Astrocyte (in vitro differentiated cells and primary cell): ENCODE measurements around the gene PRR7. TPM values are rescaled to one million over a fixed set of nuclear protein-coding genes. Genes with fewer than 3 reads are reported as not detected.
A peak's percentile ranks its signal among the peaks of the same experiment; 100 is the strongest.

Source experiments
- DNase-seq: peaks from one replicate; pipeline ENCODE4 v3.0.0-alpha.2; 2010; ENCODE audit warnings: low read depth
- FAIRE-seq: peaks from 2 replicates; lab custom pipeline; 2011; peaks lifted over from hg19 to GRCh38; lab: Jason Lieb, UNC
- H2AFZ ChIP-seq: 2 replicates; pipeline ENCODE4 v1.6.0; 2012; ENCODE audit warnings: low read depth, low read length, inconsistent platforms
- H3K27ac ChIP-seq: 2 replicates; pipeline ENCODE4 v1.5.1; 2011; ENCODE audit warnings: low read depth, low read length, inconsistent platforms
- H3K27me3 ChIP-seq: 2 replicates; pipeline ENCODE4 v1.6.0; 2011; ENCODE audit warnings: low read length, inconsistent platforms; ENCODE audit not compliant: insufficient read depth
- H3K36me3 ChIP-seq: 2 replicates; pipeline ENCODE4 v1.5.1; 2011; ENCODE audit warnings: low read length, inconsistent platforms; ENCODE audit not compliant: insufficient read depth
- H3K4me1 ChIP-seq: 2 replicates; pipeline ENCODE4 v1.5.1; 2011; ENCODE audit warnings: low read length, inconsistent platforms; ENCODE audit not compliant: insufficient read depth
- H3K4me2 ChIP-seq: 2 replicates; pipeline ENCODE4 v1.6.0; 2012; ENCODE audit warnings: low read length, inconsistent platforms
- H3K4me3 ChIP-seq: 2 replicates; pipeline ENCODE4 v1.5.1; 2011; ENCODE audit warnings: low read depth, mild to moderate bottlenecking, low read length, inconsistent platforms; ENCODE audit not compliant: insufficient read depth
- H3K79me2 ChIP-seq: 2 replicates; pipeline ENCODE4 v1.6.0; 2012; ENCODE audit warnings: mild to moderate bottlenecking, low read length, inconsistent platforms; ENCODE audit not compliant: insufficient read depth
- H3K9ac ChIP-seq: 2 replicates; pipeline ENCODE4 v1.6.0; 2012; ENCODE audit warnings: mild to moderate bottlenecking, low read length, inconsistent platforms
- H3K9me3 ChIP-seq: 2 replicates; pipeline ENCODE4 v1.5.1; 2012; ENCODE audit warnings: low read depth, mild to moderate bottlenecking, low read length, inconsistent platforms; ENCODE audit not compliant: insufficient read depth
- H4K20me1 ChIP-seq: 2 replicates; pipeline ENCODE4 v1.6.0; 2012; ENCODE audit warnings: low read length, inconsistent platforms; ENCODE audit not compliant: insufficient read depth
- H3K27ac Mint-ChIP-seq: one replicate; pipeline ENCODE4 v1.8.0; 2021; ENCODE audit warnings: mild to moderate bottlenecking, mixed read lengths; ENCODE audit not compliant: unreplicated experiment
- H3K27me3 Mint-ChIP-seq: one replicate; pipeline ENCODE4 v1.8.0; 2021; ENCODE audit warnings: low read depth, mixed read lengths; ENCODE audit not compliant: unreplicated experiment
- H3K36me3 Mint-ChIP-seq: one replicate; pipeline ENCODE4 v1.8.0; 2021; ENCODE audit warnings: low read depth, mixed read lengths; ENCODE audit not compliant: unreplicated experiment
- H3K4me1 Mint-ChIP-seq: one replicate; pipeline ENCODE4 v1.8.0; 2021; ENCODE audit warnings: low read depth, mixed read lengths; ENCODE audit not compliant: unreplicated experiment
- H3K4me3 Mint-ChIP-seq: one replicate; pipeline ENCODE4 v1.8.0; 2021; ENCODE audit warnings: mild to moderate bottlenecking, moderate library complexity, mixed read lengths; ENCODE audit not compliant: unreplicated experiment
- H3K9me3 Mint-ChIP-seq: one replicate; pipeline ENCODE4 v1.8.0; 2021; ENCODE audit warnings: mild to moderate bottlenecking, mixed read lengths; ENCODE audit not compliant: unreplicated experiment
- EZH2 ChIP-seq: IDR thresholded peaks from 2 replicates; pipeline ENCODE4 v1.6.1; 2012; ENCODE audit warnings: mild to moderate bottlenecking, low read length, inconsistent platforms; ENCODE audit not compliant: insufficient read depth
- total RNA-seq: library from RNA; stranded (reverse); gene quantifications from 2 replicates; pipeline ENCODE4 v1.2.1, GENCODE V29; 2021
- TF ChIP-seq, protein P1 (sequence below): IDR thresholded peaks from 2 replicates; pipeline ENCODE4 v1.5.1; 2011; ENCODE audit warnings: low read depth, mild to moderate bottlenecking, inconsistent platforms, low read length, moderate library complexity; ENCODE audit not compliant: insufficient read depth

Gene PRR7
- total RNA-seq, 1 donor from 2014 or later = 9.9 TPM

DNA sequence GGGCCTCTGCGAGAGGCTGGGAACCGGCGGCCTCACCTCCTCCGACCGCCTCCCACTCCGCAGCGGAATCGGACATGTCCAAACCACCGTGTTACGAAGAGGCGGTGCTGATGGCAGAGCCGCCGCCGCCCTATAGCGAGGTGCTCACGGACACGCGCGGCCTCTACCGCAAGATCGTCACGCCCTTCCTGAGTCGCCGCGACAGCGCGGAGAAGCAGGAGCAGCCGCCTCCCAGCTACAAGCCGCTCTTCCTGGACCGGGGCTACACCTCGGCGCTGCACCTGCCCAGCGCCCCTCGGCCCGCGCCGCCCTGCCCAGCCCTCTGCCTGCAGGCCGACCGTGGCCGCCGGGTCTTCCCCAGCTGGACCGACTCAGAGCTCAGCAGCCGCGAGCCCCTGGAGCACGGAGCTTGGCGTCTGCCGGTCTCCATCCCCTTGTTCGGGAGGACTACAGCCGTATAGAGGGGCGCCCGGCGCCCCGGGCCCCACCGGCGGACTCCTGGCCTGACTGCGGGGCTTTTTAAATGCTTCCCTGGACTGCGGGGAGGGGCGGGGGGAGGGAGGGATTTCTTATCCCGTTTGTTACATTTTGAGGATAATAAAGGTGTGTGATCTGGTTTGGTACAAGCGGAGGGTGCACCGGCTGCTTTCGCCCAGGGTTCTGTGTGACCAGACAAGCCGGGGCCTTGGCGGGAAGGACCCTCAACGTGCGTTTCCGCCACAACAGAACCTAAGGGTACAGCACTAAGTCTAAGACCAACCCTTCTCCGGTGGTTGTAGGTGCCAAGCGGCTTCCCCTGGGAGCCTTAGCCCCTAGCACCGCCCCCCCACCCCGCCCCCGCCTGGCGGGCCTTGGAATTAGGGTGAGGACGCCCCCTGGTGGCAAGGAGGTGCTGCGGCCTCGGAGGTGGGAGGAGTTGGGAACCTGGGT is 9.3 kb downstream of the PRR7 start:
- Histone ChIP-seq H3K36me3 (peaks cover 19% of the 10 kb centered on the region), H3K4me2 (peak overlapping the region; percentile 83), H3K79me2 (peaks cover 7% of the 10 kb centered on the region), H3K9me3 (no peaks in the 10 kb centered on the region), H3K4me3 (peak overlapping the region; percentile 30), H3K27ac (peak overlapping the region; percentile 10), H3K9ac (peak overlapping the region; percentile 18), H2AFZ (no peak overlapping the region), H3K4me1 (peaks cover 36% of the 10 kb centered on the region), H4K20me1 (peaks cover 82% of the 10 kb centered on the region), H3K27me3 (no peaks in the 10 kb centered on the region)
- no peak overlapping the region for H3K4me3 Mint-ChIP-seq
- H3K27ac Mint-ChIP-seq = peak overlapping the region; percentile 93
- DNase-seq (peak; percentile 57), FAIRE-seq (no peak)
- H3K9me3 Mint-ChIP-seq = no peaks in the 10 kb centered on the region
- TF ChIP-seq, protein P1, sequence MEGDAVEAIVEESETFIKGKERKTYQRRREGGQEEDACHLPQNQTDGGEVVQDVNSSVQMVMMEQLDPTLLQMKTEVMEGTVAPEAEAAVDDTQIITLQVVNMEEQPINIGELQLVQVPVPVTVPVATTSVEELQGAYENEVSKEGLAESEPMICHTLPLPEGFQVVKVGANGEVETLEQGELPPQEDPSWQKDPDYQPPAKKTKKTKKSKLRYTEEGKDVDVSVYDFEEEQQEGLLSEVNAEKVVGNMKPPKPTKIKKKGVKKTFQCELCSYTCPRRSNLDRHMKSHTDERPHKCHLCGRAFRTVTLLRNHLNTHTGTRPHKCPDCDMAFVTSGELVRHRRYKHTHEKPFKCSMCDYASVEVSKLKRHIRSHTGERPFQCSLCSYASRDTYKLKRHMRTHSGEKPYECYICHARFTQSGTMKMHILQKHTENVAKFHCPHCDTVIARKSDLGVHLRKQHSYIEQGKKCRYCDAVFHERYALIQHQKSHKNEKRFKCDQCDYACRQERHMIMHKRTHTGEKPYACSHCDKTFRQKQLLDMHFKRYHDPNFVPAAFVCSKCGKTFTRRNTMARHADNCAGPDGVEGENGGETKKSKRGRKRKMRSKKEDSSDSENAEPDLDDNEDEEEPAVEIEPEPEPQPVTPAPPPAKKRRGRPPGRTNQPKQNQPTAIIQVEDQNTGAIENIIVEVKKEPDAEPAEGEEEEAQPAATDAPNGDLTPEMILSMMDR = peak; percentile 51
- TF ChIP-seq EZH2 = no peak
- H3K4me1 Mint-ChIP-seq = peaks cover 9% of the 10 kb centered on the region
- H3K27me3 Mint-ChIP-seq = peaks cover 1% of the 10 kb centered on the region
- peaks cover 7% of the 10 kb centered on the region for H3K36me3 Mint-ChIP-seq

GRCh38 chr5:177456591-177456964 is 10.0 kb downstream of the PRR7 start:
- H3K4me3 ChIP-seq = no peak overlapping the region
- no peak for DNase-seq
- no peak overlapping the region for H3K27ac ChIP-seq
- H3K9me3 ChIP-seq = no peaks in the 10 kb centered on the region
- peaks cover 9% of the 10 kb centered on the region for H3K79me2 ChIP-seq
- TF ChIP-seq, protein P1 = no peak
- no peak for TF ChIP-seq EZH2
- H3K4me1 ChIP-seq = peaks cover 36% of the 10 kb centered on the region
- Mint-ChIP-seq H3K27ac (peak overlapping the region; percentile 93), H3K4me3 (no peak overlapping the region), H3K4me1 (peaks cover 9% of the 10 kb centered on the region), H3K27me3 (no peaks in the 10 kb centered on the region), H3K36me3 (peaks cover 11% of the 10 kb centered on the region), H3K9me3 (no peaks in the 10 kb centered on the region)
- H3K36me3 ChIP-seq = peaks cover 19% of the 10 kb centered on the region
- no peak overlapping the region for H2AFZ ChIP-seq
- peaks cover 83% of the 10 kb centered on the region for H4K20me1 ChIP-seq
- no peak overlapping the region for H3K9ac ChIP-seq
- no peaks in the 10 kb centered on the region for H3K27me3 ChIP-seq
- FAIRE-seq = no peak
- H3K4me2 ChIP-seq = peak overlapping the region; percentile 27
